GM12878 (cell line): ENCODE results near the gene MGAT1. TPM values are rescaled to one million over a fixed set of nuclear protein-coding genes. Genes with fewer than 3 reads are reported as not detected.
A peak's percentile ranks its signal among the peaks of the same experiment; 100 is the strongest.

Experiments used
- ATAC-seq: fragments of 200-7000 bp; cut with Tn5 transposase; 3 replicates; pipeline ENCODE4 v1.9.1; 2020; ENCODE audit warnings: mild to moderate bottlenecking, moderate library complexity
- BruUV-seq: library from RNA; stranded (reverse); fragments of 400-500 nt; replicated peaks from 2 replicates; lab custom pipeline; 2021; lab: Mats Ljungman, UMichigan
- CTCF ChIA-PET: fragments of 300-600 bp; sonication (Branson Sonifier 250); formaldehyde crosslinking; extraction: SDS; loops from one replicate; lab custom pipeline; 2021; ENCODE audit warnings: inconsistent platforms; lab: Yijun Ruan, JAX
- POLR2A ChIA-PET: fragments of 350-600 bp; formaldehyde crosslinking; extraction: SDS; loops from one replicate; lab custom pipeline; 2021; ENCODE audit warnings: inconsistent platforms; lab: Charles Lee
- RAD21 ChIA-PET: fragments of 300-600 bp; sonication (Branson Sonifier 250); formaldehyde crosslinking; loops from one replicate; lab custom pipeline; 2023; ENCODE audit warnings: antibody characterized with exemption; ENCODE audit not compliant: unreplicated experiment; lab: Charles Lee
- SMC1A ChIA-PET: fragments of 300-600 bp; sonication (Branson Sonifier 250); formaldehyde crosslinking; loops from one replicate; lab custom pipeline; 2023; ENCODE audit not compliant: unreplicated experiment, uncharacterized antibody; lab: Charles Lee
- DNase-seq: peaks from one replicate; pipeline ENCODE4 v3.0.0-alpha.2; 2011; ENCODE audit warnings: low read depth, low spot score
- FAIRE-seq: peaks from 3 replicates; lab custom pipeline; 2011; peaks lifted over from hg19 to GRCh38; lab: Jason Lieb, UNC
- H2AFZ ChIP-seq: 2 replicates; pipeline ENCODE4 v1.6.0; 2011; ENCODE audit warnings: low read depth, low read length, control low read depth; ENCODE audit not compliant: control insufficient read depth
- H3K27ac ChIP-seq: 2 replicates; pipeline ENCODE4 v1.5.1; 2011; ENCODE audit warnings: control low read depth; ENCODE audit not compliant: control insufficient read depth, insufficient read depth
- H3K27me3 ChIP-seq, 2 experiments: replicated peaks in 1 of 2; 2 replicates each; pipeline versions ENCODE4 v1.6.0 to v1.6.1; 2011; ENCODE audit warnings: low read length in 1 of 2; ENCODE audit not compliant: control insufficient read depth in 2 of 2, insufficient read depth in 2 of 2
- H3K36me3 ChIP-seq, 2 experiments: 2 replicates each; pipeline ENCODE4 v1.5.1; 2011; ENCODE audit warnings: low read length in 1 of 2; ENCODE audit not compliant: control insufficient read depth in 2 of 2, insufficient read depth in 2 of 2
- H3K4me1 ChIP-seq: 2 replicates; pipeline ENCODE4 v1.6.1; 2011; ENCODE audit warnings: mild to moderate bottlenecking, low read length, moderate library complexity, mixed read lengths; ENCODE audit not compliant: control insufficient read depth, insufficient read depth
- H3K4me2 ChIP-seq: 2 replicates; pipeline ENCODE4 v1.6.0; 2011; ENCODE audit warnings: control low read depth; ENCODE audit not compliant: control insufficient read depth, insufficient read depth
- H3K4me3 ChIP-seq: fragments of 200-600 bp; sonication (generic); 2 replicates; pipeline ENCODE4 v1.5.1; 2016
- H3K79me2 ChIP-seq: 2 replicates; pipeline ENCODE4 v1.6.0; 2011; ENCODE audit warnings: low read length; ENCODE audit not compliant: control insufficient read depth, insufficient read depth
- H3K9ac ChIP-seq: 2 replicates; pipeline ENCODE4 v1.8.0; 2011; ENCODE audit warnings: low read length, control low read depth, mixed read lengths; ENCODE audit not compliant: control insufficient read depth, insufficient read depth
- H3K9me3 ChIP-seq: replicated peaks from 3 replicates; pipeline ENCODE4 v1.5.1; 2011; ENCODE audit warnings: mild to moderate bottlenecking, low read length; ENCODE audit not compliant: control insufficient read depth, insufficient read depth
- H4K20me1 ChIP-seq: 2 replicates; pipeline ENCODE4 v1.6.0; 2011; ENCODE audit not compliant: control insufficient read depth, insufficient read depth
- CTCF ChIP-seq, 3 experiments: IDR thresholded peaks in 2 of 3; conservative IDR thresholded peaks in 1 of 3; 2 replicates each; pipeline ENCODE4 v1.5.1; 2011; ENCODE audit warnings: low read depth in 3 of 3, low read length in 3 of 3, mild to moderate bottlenecking in 3 of 3, control low read depth in 2 of 3, moderate library complexity in 2 of 3, inconsistent platforms in 1 of 3, mixed read lengths in 1 of 3; ENCODE audit not compliant: control insufficient read depth in 2 of 3, insufficient read depth in 1 of 3; ENCODE audit errors: extremely low read depth in 1 of 3
- IKZF2 ChIP-seq, 2 experiments: fragments of 450-650 bp; IDR thresholded peaks; 2 replicates each; pipeline ENCODE4 v1.6.1; 2017; ENCODE audit warnings: mild to moderate bottlenecking in 2 of 2, moderate library complexity in 2 of 2
- RB1 ChIP-seq: fragments of 450-650 bp; formaldehyde crosslinking; IDR thresholded peaks from 2 replicates; pipeline ENCODE4 v1.6.1; 2017; ENCODE audit warnings: mild to moderate bottlenecking, borderline replicate concordance
- SMC3 ChIP-seq: IDR thresholded peaks from 2 replicates; pipeline ENCODE4 v1.6.1; 2011; ENCODE audit warnings: low read length, improper control_type of control experiment, borderline replicate concordance
- SUPT20H ChIP-seq: IDR thresholded peaks from 2 replicates; pipeline ENCODE4 v1.6.1; 2011; ENCODE audit warnings: low read depth, mild to moderate bottlenecking, low read length, moderate library complexity, borderline replicate concordance; ENCODE audit not compliant: control insufficient read depth
- ZNF622 ChIP-seq: fragments of 450-650 bp; IDR thresholded peaks from 2 replicates; pipeline ENCODE4 v1.6.1; 2017; ENCODE audit warnings: mild to moderate bottlenecking, inconsistent platforms
- ZZZ3 ChIP-seq: IDR thresholded peaks from 2 replicates; pipeline ENCODE4 v1.6.1; 2011; ENCODE audit warnings: low read depth; ENCODE audit not compliant: control insufficient read depth, insufficient read length
- WGBS: methylation state at CpG from one replicate; pipeline ENCODE4 v1.1.6; 2016; ENCODE audit warnings: low lambda C conversion rate; ENCODE audit not compliant: insufficient replicate concordance, insufficient coverage; ENCODE audit errors: missing lambda C conversion rate; 5-methylcytosine and 5-hydroxymethylcytosine counted together
- in situ Hi-C: fragments of 300-500 bp; cut with MboI; formaldehyde crosslinking; loops from 9 replicates; pipeline ENCODE4 v1.14.3; 2018; ENCODE audit warnings: mixed read lengths
- intact Hi-C: fragments of 100-400 bp; cut with micrococcal nuclease; formaldehyde crosslinking; loops from one replicate; pipeline ENCODE4 v1.14.2; 2022; ENCODE audit not compliant: unreplicated experiment
- polyA plus RNA-seq, 11 experiments: library from polyadenylated mRNA; depleted of rRNA in 4 of 11; unstranded in 6 of 11; stranded (reverse) in 5 of 11; fragments of >200 nt; fragmentation: Nextera tagmentation in 4 of 11; fragmentation: Illumina TruSeq in 1 of 11; extraction: Ambion mirVana in 4 of 11; extraction: Trizol in 1 of 11; gene quantifications; 1 replicate in 1 of 11; 2 replicates in 10 of 11; pipeline versions ENCODE4 v1.2.1 to v1.2.3, GENCODE V29; 2011 to 2016; ENCODE audit warnings: inconsistent platforms in 2 of 11, missing spikeins in 2 of 11, low read depth in 1 of 11
- total RNA-seq, 4 experiments: library from RNA; depleted of rRNA in 3 of 4; stranded (reverse); fragments of >200 nt in 3 of 4; fragmentation: Illumina TruSeq in 1 of 4; extraction: Trizol in 1 of 4; gene quantifications; 2 replicates each; pipeline versions ENCODE4 v1.2.1 to v1.2.3, GENCODE V29; 2013 to 2021
- TF ChIP-seq, protein P1 (sequence below): fragments of 450-650 bp; IDR thresholded peaks from 2 replicates; pipeline ENCODE4 v1.6.1; 2017; ENCODE audit warnings: antibody characterized with exemption, mild to moderate bottlenecking, moderate library complexity

MGAT1 gene
- total and polyA plus RNA-seq, 10 of the 15 experiments (the other 5 are each of a cell fraction or from before 2014, with no cell fraction given), result 3.1 to 88.4 (median 62.7) TPM

DNA sequence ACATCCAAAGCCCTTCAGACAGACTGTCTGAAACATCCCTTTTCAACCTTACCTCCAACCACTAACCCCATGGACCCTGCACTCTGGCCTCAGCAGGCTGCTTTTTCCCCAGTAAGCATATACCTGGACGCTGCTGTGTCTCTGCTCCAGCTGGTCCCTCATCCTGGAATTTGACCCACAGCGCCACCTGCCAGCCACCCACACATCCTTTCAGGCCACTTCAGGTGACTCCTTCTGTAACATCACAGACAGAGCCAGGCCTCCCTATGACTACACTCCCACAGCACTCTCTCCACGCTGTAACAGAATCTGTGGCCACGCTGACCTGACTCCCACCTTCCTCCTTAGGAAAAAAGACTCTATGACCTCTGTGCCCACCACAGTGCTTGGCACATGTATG, 3.4 kb downstream of the MGAT1 start:
- ChIA-PET RAD21 (interaction anchor here (1.0 to 1.3 kb wide), 2 partner anchors 13 to 69 kb away, joined by 3 read pairs; no protein-coding TSS in a partner anchor), SMC1A (interaction anchor here (0.8 to 4.8 kb wide), 3 partner anchors 13 to 74 kb away, joined by 3 to 26 read pairs (median 3); no protein-coding TSS in a partner anchor), CTCF (interaction anchor here (1.2 to 3.6 kb wide), 4 partner anchors 13 to 69 kb away, joined by 3 to 16 read pairs (median 5); no protein-coding TSS in a partner anchor), POLR2A (interaction anchor here (0.5 kb wide), 1 partner anchor 11 kb away, joined by 4 read pairs; no protein-coding TSS in a partner anchor)
- Histone ChIP-seq H3K9ac (no peak overlapping the region), H4K20me1 (peaks cover 46% of the 10 kb centered on the region), H2AFZ (no peak overlapping the region), H3K27ac (no peak overlapping the region), H3K4me1 (peaks cover 31% of the 10 kb centered on the region), H3K79me2 (peaks cover 92% of the 10 kb centered on the region), H3K36me3 (peaks cover 4 to 27% of the 10 kb centered on the region in 2 experiments), H3K4me3 (no peak overlapping the region), H3K4me2 (peak overlapping the region; percentile 96), H3K9me3 (no peaks in the 10 kb centered on the region), H3K27me3 (no peaks in the 10 kb centered on the region)
- FAIRE-seq (no peak), ATAC-seq (no peak), DNase-seq (no peak)
- in situ Hi-C loops, result no loop called here
- no TSS peak for BruUV-seq
- intact Hi-C loops, result no loop called here
- WGBS, result 97% methylated on average over 4 of the region's 4 CpGs
- TF ChIP-seq RB1 (no peak), CTCF (IDR thresholded peaks at IDR 0.05 in 2 of 3, conservative IDR thresholded peaks at IDR 0.05 in 1 of 3; ENCODE audit: control insufficient read depth in 2 of 3, extremely low read depth in 1 of 3, insufficient read depth in 1 of 3, low read depth in 3 of 3, low read length in 3 of 3) (peak; percentile 14 to 29 (median 25); a peak in 2 of 6 replicates), IKZF2 (IDR thresholded peaks at IDR 0.05) (0 out of 4 replicates have a peak, but pooled peaks of 1 of the 2 experiments have one; percentile 17), ZZZ3 (no peak), ZNF622 (no peak), SMC3 (no peak), SUPT20H (no peak)
- TF ChIP-seq, protein P1, sequence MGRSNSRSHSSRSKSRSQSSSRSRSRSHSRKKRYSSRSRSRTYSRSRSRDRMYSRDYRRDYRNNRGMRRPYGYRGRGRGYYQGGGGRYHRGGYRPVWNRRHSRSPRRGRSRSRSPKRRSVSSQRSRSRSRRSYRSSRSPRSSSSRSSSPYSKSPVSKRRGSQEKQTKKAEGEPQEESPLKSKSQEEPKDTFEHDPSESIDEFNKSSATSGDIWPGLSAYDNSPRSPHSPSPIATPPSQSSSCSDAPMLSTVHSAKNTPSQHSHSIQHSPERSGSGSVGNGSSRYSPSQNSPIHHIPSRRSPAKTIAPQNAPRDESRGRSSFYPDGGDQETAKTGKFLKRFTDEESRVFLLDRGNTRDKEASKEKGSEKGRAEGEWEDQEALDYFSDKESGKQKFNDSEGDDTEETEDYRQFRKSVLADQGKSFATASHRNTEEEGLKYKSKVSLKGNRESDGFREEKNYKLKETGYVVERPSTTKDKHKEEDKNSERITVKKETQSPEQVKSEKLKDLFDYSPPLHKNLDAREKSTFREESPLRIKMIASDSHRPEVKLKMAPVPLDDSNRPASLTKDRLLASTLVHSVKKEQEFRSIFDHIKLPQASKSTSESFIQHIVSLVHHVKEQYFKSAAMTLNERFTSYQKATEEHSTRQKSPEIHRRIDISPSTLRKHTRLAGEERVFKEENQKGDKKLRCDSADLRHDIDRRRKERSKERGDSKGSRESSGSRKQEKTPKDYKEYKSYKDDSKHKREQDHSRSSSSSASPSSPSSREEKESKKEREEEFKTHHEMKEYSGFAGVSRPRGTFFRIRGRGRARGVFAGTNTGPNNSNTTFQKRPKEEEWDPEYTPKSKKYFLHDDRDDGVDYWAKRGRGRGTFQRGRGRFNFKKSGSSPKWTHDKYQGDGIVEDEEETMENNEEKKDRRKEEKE, result no peak
